ENCODE results near the gene PHF19. TPM values are rescaled to one million over a fixed set of nuclear protein-coding genes. Genes with fewer than 3 reads are reported as not detected.

PHF19 gene
- total and polyA plus RNA-seq, 11 donors, result 9.6 to 28.0 (median 12.5) TPM

- WGBS, 4 donors, result 83 to 89% (median 86%) methylated on average over 12 to 13 of the region's 13 CpGs
- no peak for ATAC-seq
Observed at GRCh38 chr9:120912958-120913646, 36.1 kb upstream of the PHF19 start.

GRCh38 chr9:120911295-120911837 lies 34.4 kb upstream of the PHF19 start:
- intact Hi-C loops (cut with DNase I), result no loop called here
- Histone ChIP-seq H3K36me3 (peaks cover 0 to 74% (median 0%) of the 10 kb centered on the region in 9 donors), H3K27me3 (no peaks in the 10 kb centered on the region), H3K4me1 (peaks cover 0 to 19% (median 1%) of the 10 kb centered on the region in 12 donors), H3K9me3 (no peaks in the 10 kb centered on the region), H3K4me3 (no peak overlapping the region), H3K27ac (no peak overlapping the region)
- DNase-seq (no peak), ATAC-seq (no peak)
- TF ChIP-seq CTCF (IDR thresholded peaks at IDR 0.05) (no peak), POLR2A (IDR thresholded peaks at IDR 0.05) (no peak)
- 93 to 95% (median 94%) methylated on average over 9 of the region's 9 CpGs for WGBS, 4 donors

More at GRCh38 chr9:120912958-120913646, 36.1 kb upstream of the PHF19 start:
- Histone ChIP-seq H3K4me3 (no peak overlapping the region), H3K27me3 (no peaks in the 10 kb centered on the region), H3K9me3 (peaks cover 0 to 6% (median 0%) of the 10 kb centered on the region in 12 donors), H3K27ac (no peak overlapping the region), H3K36me3 (peaks cover 0 to 69% (median 0%) of the 10 kb centered on the region in 9 donors), H3K4me1 (peaks cover 0 to 25% (median 2%) of the 10 kb centered on the region in 12 donors)
- TF ChIP-seq POLR2A (IDR thresholded peaks at IDR 0.05), result no peak
- no peak for TF ChIP-seq CTCF (IDR thresholded peaks at IDR 0.05)
- no peak for DNase-seq
- intact Hi-C loops (cut with DNase I), result no loop called here

GRCh38 chr9:120910643-120911042 lies 33.7 kb upstream of the PHF19 start:
- DNase-seq, result no peak
- WGBS, 4 donors, result 89 to 94% (median 93%) methylated on average over 3 of the region's 3 CpGs
- peaks cover 0 to 13% (median 0%) of the 10 kb centered on the region in 12 donors for H3K4me1 ChIP-seq
- no peaks in the 10 kb centered on the region for H3K27me3 ChIP-seq
- no peak for ATAC-seq
- intact Hi-C loops (cut with DNase I), result no loop called here
- H3K4me3 ChIP-seq, result no peak overlapping the region
- TF ChIP-seq POLR2A (IDR thresholded peaks at IDR 0.05), result no peak
- no peak for TF ChIP-seq CTCF (IDR thresholded peaks at IDR 0.05)
- peak overlapping the region in 1 of 12 donors; percentile 28 for H3K27ac ChIP-seq
- peaks cover 0 to 77% (median 0%) of the 10 kb centered on the region in 9 donors for H3K36me3 ChIP-seq
- no peaks in the 10 kb centered on the region for H3K9me3 ChIP-seq

GRCh38 chr9:120909904-120910303 lies 32.9 kb upstream of the PHF19 start:
- Histone ChIP-seq H3K27me3 (no peaks in the 10 kb centered on the region), H3K4me3 (no peak overlapping the region), H3K36me3 (peaks cover 0 to 80% (median 0%) of the 10 kb centered on the region in 9 donors), H3K4me1 (peaks cover 0 to 13% (median 0%) of the 10 kb centered on the region in 12 donors), H3K9me3 (no peaks in the 10 kb centered on the region), H3K27ac (peak overlapping the region in 1 of 12 donors; percentile 49)
- intact Hi-C loops (cut with DNase I), result no loop called here
- DNase-seq, result no peak
- ATAC-seq, result peak in 1 of 4 donors; percentile 16
- 75 to 82% (median 82%) methylated on average over 5 of the region's 5 CpGs for WGBS, 4 donors
- TF ChIP-seq CTCF (IDR thresholded peaks at IDR 0.05) (no peak), POLR2A (IDR thresholded peaks at IDR 0.05) (no peak)
